K562 (cell line): ENCODE results near the gene C19orf44. TPM values are rescaled to one million over a fixed set of nuclear protein-coding genes. Genes with fewer than 3 reads are reported as not detected.

Experiments used
- CTCFL ChIP-seq: IDR thresholded peaks from 2 replicates; pipeline ENCODE4 v1.6.1; 2011; ENCODE audit warnings: borderline replicate concordance, low read depth, mild to moderate bottlenecking, moderate library complexity, low read length; ENCODE audit not compliant: insufficient read depth, poor library complexity, severe bottlenecking
- E2F8 ChIP-seq: fragments of 450-650 bp; IDR thresholded peaks from 2 replicates; pipeline ENCODE4 v1.7.1; 2018; ENCODE audit warnings: mild to moderate bottlenecking, low read depth; ENCODE audit not compliant: partially characterized antibody
- ETS2 ChIP-seq: IDR thresholded peaks from 2 replicates; pipeline ENCODE4 v1.6.1; 2016; ENCODE audit warnings: borderline replicate concordance, missing genetic modification characterization, mild to moderate bottlenecking, moderate library complexity, missing compliant biosample characterization; ENCODE audit not compliant: poor library complexity, severe bottlenecking
- FOXA3 ChIP-seq, 2 experiments: fragments of 450-650 bp in 1 of 2; sonication (generic) in 1 of 2; formaldehyde crosslinking; IDR thresholded peaks in 1 of 2; conservative IDR thresholded peaks in 1 of 2; 2 replicates each; pipeline versions ENCODE4 v1.4.0 to v1.8.0; 2020 to 2022; ENCODE audit warnings: mild to moderate bottlenecking in 2 of 2, missing genetic modification reagents in 1 of 2
- HDAC6 ChIP-seq: IDR thresholded peaks from 2 replicates; pipeline ENCODE4 v1.6.1; 2012; ENCODE audit warnings: low read depth, mild to moderate bottlenecking, control low read depth, inconsistent platforms, low read length, moderate library complexity
- HMG20B ChIP-seq: fragments of 250-450 bp; sonication (Bioruptor Pico); IDR thresholded peaks from 2 replicates; pipeline ENCODE4 v1.5.0; 2021; ENCODE audit warnings: mild to moderate bottlenecking
- HNRNPUL1 ChIP-seq: fragments of 200-400 bp; formaldehyde crosslinking; IDR thresholded peaks from 2 replicates; pipeline ENCODE4 v1.6.1; 2017; ENCODE audit warnings: low read length
- KLF10 ChIP-seq: fragments of 250-450 bp; sonication (Bioruptor Pico); IDR thresholded peaks from 2 replicates; pipeline ENCODE4 v1.6.1; 2021; ENCODE audit warnings: matching md5 sums
- MCM2 ChIP-seq: fragments of 450-650 bp; IDR thresholded peaks from 2 replicates; pipeline ENCODE4 v1.6.1; 2017; ENCODE audit warnings: low read depth, mild to moderate bottlenecking
- MCM3 ChIP-seq: fragments of 450-650 bp; IDR thresholded peaks from 2 replicates; pipeline ENCODE4 v1.6.1; 2016
- NFIC ChIP-seq: fragments of 450-650 bp; IDR thresholded peaks from 2 replicates; pipeline ENCODE4 v1.6.1; 2017; ENCODE audit warnings: mild to moderate bottlenecking, inconsistent platforms
- RBBP5 ChIP-seq: fragments of 200-600 bp; sonication (generic); IDR thresholded peaks from 2 replicates; pipeline ENCODE4 v1.6.1; 2012; ENCODE audit warnings: borderline replicate concordance, mild to moderate bottlenecking, low read length, control low read depth, inconsistent platforms; ENCODE audit not compliant: insufficient read depth, poor library complexity, severe bottlenecking
- RNF2 ChIP-seq: sonication (generic); IDR thresholded peaks from 2 replicates; pipeline ENCODE4 v1.6.1; 2016
- SIN3B ChIP-seq: fragments of 450-650 bp; IDR thresholded peaks from 2 replicates; pipeline ENCODE4 v1.6.1; 2017; ENCODE audit warnings: low read depth, mild to moderate bottlenecking, moderate library complexity
- SMARCC2 ChIP-seq: fragments of 450-650 bp; IDR thresholded peaks from 2 replicates; pipeline ENCODE4 v1.6.1; 2017; ENCODE audit warnings: antibody characterized with exemption, moderate library complexity, mild to moderate bottlenecking, low read depth
- THAP7 ChIP-seq: fragments of 250-450 bp; sonication (Bioruptor Pico); IDR thresholded peaks from 2 replicates; pipeline ENCODE4 v1.5.0; 2021
- U2AF1 ChIP-seq: fragments of 200-400 bp; formaldehyde crosslinking; optimal IDR thresholded peaks from 2 replicates; pipeline ENCODE3; 2017; ENCODE audit warnings: mild to moderate bottlenecking, low read depth, low read length, moderate library complexity
- XRCC4 ChIP-seq: IDR thresholded peaks from one replicate; pipeline ENCODE4 v1.6.1; 2011; ENCODE audit not compliant: insufficient read depth, insufficient read length; ENCODE audit errors: extremely low read depth
- ZNF263 ChIP-seq: sonication (generic); formaldehyde crosslinking; IDR thresholded peaks from 2 replicates; pipeline ENCODE4 v1.8.0; 2022; ENCODE audit warnings: mild to moderate bottlenecking, missing genetic modification reagents, borderline replicate concordance
- ZNF408 ChIP-seq: fragments of 250-450 bp; sonication (Bioruptor Pico); IDR thresholded peaks from 2 replicates; pipeline ENCODE4 v1.4.0; 2020; ENCODE audit warnings: low read depth, mild to moderate bottlenecking, moderate library complexity
- ZNF561 ChIP-seq: fragments of 450-650 bp; formaldehyde crosslinking; conservative IDR thresholded peaks from 2 replicates; pipeline ENCODE4 v1.4.0; 2020; ENCODE audit warnings: mild to moderate bottlenecking, moderate library complexity
- ZNF584 ChIP-seq: fragments of 200-800 bp; sonication (Bioruptor generic); IDR thresholded peaks from 2 replicates; pipeline ENCODE4 v1.6.1; 2016; ENCODE audit warnings: low read depth, mild to moderate bottlenecking, missing genetic modification characterization, missing compliant biosample characterization
- ZNF644 ChIP-seq: fragments of 200-800 bp; sonication (Bioruptor generic); IDR thresholded peaks from 2 replicates; pipeline ENCODE4 v1.6.1; 2016; ENCODE audit warnings: low read depth, missing genetic modification characterization, missing compliant biosample characterization
- ZSCAN32 ChIP-seq: fragments of 450-650 bp; formaldehyde crosslinking; IDR thresholded peaks from 2 replicates; pipeline ENCODE4 v1.4.0; 2020; ENCODE audit warnings: mild to moderate bottlenecking, moderate library complexity
- polyA plus RNA-seq, 8 experiments: library from polyadenylated mRNA; depleted of rRNA in 4 of 8; stranded (reverse) in 5 of 8; unstranded in 3 of 8; fragments of >200 nt; fragmentation: Nextera tagmentation in 2 of 8; fragmentation: Illumina TruSeq in 1 of 8; extraction: Ambion mirVana in 2 of 8; extraction: Trizol in 1 of 8; gene quantifications; 2 replicates each; pipeline versions ENCODE4 v1.2.1 to v1.2.3, GENCODE V29; 2011 to 2014; ENCODE audit warnings: inconsistent platforms in 1 of 8, missing spikeins in 1 of 8
- total RNA-seq, 7 experiments: library from RNA; depleted of rRNA in 6 of 7; stranded (reverse); fragments of >200 nt in 6 of 7; fragmentation: Illumina TruSeq in 2 of 7; extraction: Trizol in 2 of 7; gene quantifications; 2 replicates each; pipeline versions ENCODE4 v1.2.1 to v1.2.3, GENCODE V29; 2011 to 2021; ENCODE audit warnings: low replicate concordance in 1 of 7

Gene C19orf44
- total and polyA plus RNA-seq, 9 of the 15 experiments (the other 6 are each of a cell fraction or from before 2014, with no cell fraction given) = 0.41 to 7.7 (median 3.5) TPM

- TF ChIP-seq E2F8 (no peak), SMARCC2 (no peak), SIN3B (no peak), KLF10 (CRISPR knock-in tag) (no peak), MCM2 (no peak), HDAC6 (no peak), HNRNPUL1 (no peak), NFIC (no peak), ZNF408 (CRISPR knock-in tag) (no peak), ZNF561 (CRISPR knock-in tag) (no peak), CTCFL (no peak), ZSCAN32 (CRISPR knock-in tag) (no peak), MCM3 (no peak), ETS2 (tag) (no peak), XRCC4 (no peak), ZNF644 (tag) (no peak), THAP7 (no peak), U2AF1 (no peak), RNF2 (peak; percentile 77; the same call in 1 of the 2 replicates), ZNF584 (CRISPR knock-in tag) (no peak), RBBP5 (no peak), HMG20B (CRISPR knock-in tag) (no peak), ZNF263 (CRISPR knock-in tag) (no peak), FOXA3 (CRISPR knock-in tag; conservative IDR thresholded peaks at IDR 0.05 in 1 of 2, IDR thresholded peaks at IDR 0.05 in 1 of 2) (0 out of 4 replicates have a peak, but pooled peaks of 1 of the 2 experiments have one; percentile 50)
Observed at GRCh38 chr19:16446724-16447368, 49.3 kb upstream of the C19orf44 start (continued).
